ENCODE data around the gene MTHFR. TPM values are rescaled to one million over a fixed set of nuclear protein-coding genes. Genes with fewer than 3 reads are reported as not detected.

The MTHFR gene
- 3.8 to 4.6 TPM (median 4.0 TPM) in 5 replicates for total RNA-seq (2022; extraction: Qiagen RNA extraction; ENCODE audit: low read depth)

GRCh38 chr1:11805422-11806306, at the start of gene MTHFR, which contains the start of gene CLCN6:
Gene MTHFR, minus strand, starts transcription at chr1:11805964. Its CDS starts 2,848 bp downstream, at chr1:11803116.
Gene CLCN6, plus strand, starts transcription at chr1:11806191. Its CDS starts 72 bp downstream, at chr1:11806263.

DNA sequence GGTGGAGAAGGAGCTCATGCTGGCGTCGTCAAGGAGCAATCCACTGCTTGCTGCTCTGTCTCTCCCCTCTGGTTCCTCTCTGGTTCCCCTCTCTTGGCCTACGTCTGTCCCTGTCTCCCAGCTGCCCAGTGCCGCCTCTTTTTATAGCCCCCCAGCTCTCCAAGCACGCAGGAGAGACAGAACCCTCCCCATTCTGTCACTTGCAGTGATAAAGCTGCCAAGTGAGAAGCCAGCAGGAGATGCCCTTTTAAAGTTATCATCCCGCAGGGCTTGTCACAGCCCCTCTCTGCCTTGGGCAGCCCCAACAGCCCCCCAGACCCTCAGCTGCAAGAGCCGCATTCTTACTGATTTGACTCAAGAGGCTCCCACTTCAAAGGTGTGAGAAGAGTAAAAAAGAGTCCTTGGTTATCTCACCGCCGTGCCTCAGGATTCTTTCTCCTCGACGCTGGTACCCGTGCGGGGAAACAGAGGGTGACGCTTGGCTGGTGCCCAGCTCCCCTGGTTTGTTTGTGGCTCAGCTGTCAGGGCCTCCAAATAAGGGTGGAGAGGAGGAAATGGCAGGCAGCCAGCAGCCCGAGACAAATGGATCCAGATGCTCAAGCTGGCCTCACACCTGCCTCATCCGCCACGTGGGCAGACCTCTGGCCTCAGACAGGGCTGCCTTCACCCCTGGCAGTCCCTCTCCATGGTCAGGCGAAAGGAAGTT, 42.1 kb upstream of the MTHFR start, which contains the start of gene NPPA:
Gene NPPA, minus strand, starts transcription at position 117 of the 706 bp plus-strand sequence. Its CDS starts 99 bp downstream, at position 18.

DNA sequence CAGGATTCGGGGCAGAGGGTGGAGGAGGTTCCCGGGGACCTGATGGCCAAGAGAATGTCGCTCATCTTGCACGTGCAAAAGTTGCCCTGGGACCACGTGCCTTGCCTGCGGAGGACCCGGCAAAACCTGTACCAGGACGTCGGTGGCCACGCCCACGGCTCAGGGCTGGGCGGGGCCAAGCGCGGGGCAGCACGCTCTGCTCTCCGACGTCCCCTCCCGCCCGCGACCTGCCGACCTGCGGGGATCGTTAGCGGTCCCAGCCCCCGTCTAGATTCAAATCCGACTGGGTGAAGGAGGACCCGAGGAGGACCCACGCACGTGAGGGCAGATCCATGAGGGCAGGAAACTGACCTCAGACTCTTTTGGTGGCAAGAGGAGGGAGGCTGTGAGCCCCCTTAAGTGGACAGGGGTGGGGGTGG, 43.8 kb downstream of the MTHFR start, which contains the start of gene C1orf167:
Gene C1orf167, plus strand, starts transcription at position 206 of the 419 bp plus-strand sequence. CDS start 2,208 bp downstream, outside the sequence.

DNA sequence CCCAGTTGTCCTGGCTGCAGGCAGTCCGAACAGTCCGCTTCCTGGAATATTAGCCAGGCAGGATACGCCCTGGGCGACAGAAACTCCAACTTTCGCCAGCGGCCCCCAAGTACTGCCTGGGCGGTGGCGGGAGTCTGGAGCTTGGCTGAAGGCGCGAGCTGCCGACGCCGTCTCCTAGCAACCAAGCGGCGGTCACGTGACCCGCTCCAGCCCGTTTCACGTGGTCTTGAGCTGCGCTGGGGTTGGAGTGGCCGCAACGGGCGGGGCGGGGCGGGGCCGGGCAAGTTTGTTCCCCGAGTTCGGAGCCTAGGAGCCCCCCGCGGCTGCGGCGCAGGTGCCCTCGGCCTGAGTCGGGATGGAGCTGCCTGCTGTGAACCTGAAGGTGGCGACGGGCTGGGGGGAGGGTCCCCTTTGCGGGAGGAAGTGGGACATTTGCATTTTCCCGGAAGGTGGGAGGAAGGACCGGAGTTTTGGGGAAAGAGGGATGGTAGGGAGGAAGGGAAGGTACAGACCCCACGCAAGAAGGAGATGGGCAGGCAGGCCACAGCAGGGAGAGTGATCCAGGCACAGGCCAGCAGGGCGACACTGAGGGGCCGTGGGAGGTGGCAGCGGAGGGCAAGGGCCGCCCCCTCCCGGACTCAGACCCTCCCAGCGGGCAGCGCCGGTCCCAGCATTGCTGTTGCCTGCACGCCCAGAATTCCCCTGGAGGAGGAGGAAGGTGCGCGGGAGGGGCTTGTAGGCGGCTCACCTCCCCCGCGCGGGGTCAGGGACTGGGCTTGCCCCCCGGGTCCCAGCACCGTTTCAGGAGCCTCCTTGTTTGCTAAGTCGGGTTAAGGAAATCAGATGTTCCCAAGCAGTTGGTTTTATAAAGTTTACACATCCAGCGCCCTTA, 69.7 kb downstream of the MTHFR start, which contains the start of gene AGTRAP:
Gene AGTRAP, plus strand, starts transcription at position 283 of the 892 bp plus-strand sequence. Its CDS starts 73 bp downstream, at position 356.

Other genes with a start within 250 kb of the MTHFR start
- 6.0 to 11.7 TPM (median 9.1 TPM) in 5 replicates for gene FBXO2, start 151.5 kb downstream of the MTHFR start, total RNA-seq (2022; extraction: Qiagen RNA extraction; ENCODE audit: low read depth)
- gene FBXO44, start 151.1 kb downstream of the MTHFR start, total RNA-seq (2022; extraction: Qiagen RNA extraction; ENCODE audit: low read depth), result 12.2 to 19.0 TPM (median 16.6 TPM) in 5 replicates
- gene FBXO6, start 141.8 kb downstream of the MTHFR start, total RNA-seq (2022; extraction: Qiagen RNA extraction; ENCODE audit: low read depth), result 5.9 to 9.3 TPM (median 8.2 TPM) in 5 replicates
- 44.4 to 56.3 TPM (median 49.9 TPM) in 5 replicates for gene MAD2L2, start 124.8 kb downstream of the MTHFR start, total RNA-seq (2022; extraction: Qiagen RNA extraction; ENCODE audit: low read depth)
- gene DRAXIN, start 114.3 kb downstream of the MTHFR start, total RNA-seq (2022; extraction: Qiagen RNA extraction; ENCODE audit: low read depth), result 0.07 to 0.10 TPM (median 0.08 TPM) in 5 replicates
- 68.0 to 104 TPM (median 93.4 TPM) in 5 replicates for gene AGTRAP, start 69.8 kb downstream of the MTHFR start, total RNA-seq (2022; extraction: Qiagen RNA extraction; ENCODE audit: low read depth)
- 0.05 TPM in 1 of 5 replicates, not detected in the others for gene C1orf167, start 43.8 kb downstream of the MTHFR start, total RNA-seq (2022; extraction: Qiagen RNA extraction; ENCODE audit: low read depth)
- gene CLCN6, start 227 bp upstream of the MTHFR start, total RNA-seq (2022; extraction: Qiagen RNA extraction; ENCODE audit: low read depth), result 4.9 to 5.9 TPM (median 5.4 TPM) in 5 replicates
- gene NPPA, start 41.8 kb upstream of the MTHFR start, total RNA-seq (2022; extraction: Qiagen RNA extraction; ENCODE audit: low read depth), result not detected in 5 replicates
- gene NPPB, start 53.0 kb upstream of the MTHFR start, total RNA-seq (2022; extraction: Qiagen RNA extraction; ENCODE audit: low read depth), result 0.56 TPM in 1 of 5 replicates, not detected in the others
- 28.3 to 50.7 TPM (median 45.7 TPM) in 5 replicates for gene KIAA2013, start 120.5 kb upstream of the MTHFR start, total RNA-seq (2022; extraction: Qiagen RNA extraction; ENCODE audit: low read depth)
- 72.3 to 83.5 TPM (median 81.5 TPM) in 5 replicates for gene PLOD1, start 128.8 kb upstream of the MTHFR start, total RNA-seq (2022; extraction: Qiagen RNA extraction; ENCODE audit: low read depth)
- 29.1 to 36.4 TPM (median 33.8 TPM) in 5 replicates for gene MFN2, start 174.5 kb upstream of the MTHFR start, total RNA-seq (2022; extraction: Qiagen RNA extraction; ENCODE audit: low read depth)
- gene MIIP, start 213.5 kb upstream of the MTHFR start, total RNA-seq (2022; extraction: Qiagen RNA extraction; ENCODE audit: low read depth), result 10.6 to 15.7 TPM (median 12.1 TPM) in 5 replicates

Data from A549 treated with RU486 at 1 μM for 4 hours (cell line).